ENCODE measurements around the gene IQCN. TPM values are rescaled to one million over a fixed set of nuclear protein-coding genes. Genes with fewer than 3 reads are reported as not detected.

IQCN gene
- total RNA-seq, 2 experiments from 2014 or later: 0.38 to 1.1 TPM

DNA sequence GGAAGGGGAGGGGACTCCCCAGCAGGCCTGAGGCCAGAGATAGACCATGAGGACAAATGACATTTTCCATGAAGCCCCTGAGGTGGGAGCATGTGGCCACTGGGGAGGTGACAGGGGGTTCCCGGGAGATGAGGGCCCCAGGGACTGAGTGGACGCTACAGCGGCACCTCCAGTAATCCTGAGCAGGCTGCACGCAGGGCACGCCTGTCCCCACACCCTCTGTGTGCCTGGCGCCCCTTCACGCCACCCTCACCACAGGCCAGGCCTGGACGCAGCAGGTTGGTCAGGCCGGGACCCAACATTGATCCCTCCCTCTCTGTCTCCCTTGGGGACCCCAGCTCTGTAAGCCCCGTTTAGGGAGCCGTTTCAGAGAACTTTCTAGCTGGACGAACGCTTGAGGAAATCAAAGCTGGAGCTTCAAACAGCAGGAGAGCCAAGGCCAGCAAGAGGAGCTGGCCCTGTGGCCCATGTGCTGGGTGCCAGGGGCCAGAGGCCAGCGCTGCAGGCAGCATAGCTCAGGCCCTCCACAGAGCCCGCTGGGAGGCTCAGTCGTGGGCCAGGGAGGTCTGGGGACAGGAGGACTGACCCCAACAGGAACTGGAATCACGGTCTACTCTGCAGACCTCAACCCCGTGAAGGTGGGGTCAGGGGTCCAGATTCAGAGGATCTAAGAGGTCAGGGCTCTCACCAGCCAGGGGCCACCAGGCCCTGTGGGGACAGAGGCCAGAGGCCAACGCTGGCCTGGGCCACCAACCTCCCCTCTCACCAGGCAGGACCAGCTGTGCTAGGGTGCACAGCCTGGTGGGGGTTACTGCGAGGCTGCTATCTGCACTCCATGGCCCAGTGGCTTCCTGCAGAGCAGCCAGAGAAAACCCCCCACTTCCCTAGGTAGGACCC, 34.0 kb upstream of the IQCN start:
- BruUV-seq (replicated peaks): no TSS peak
- no peaks in the 10 kb centered on the region for H3K9me2 ChIP-seq (ENCODE audit: insufficient read depth, low read length)
- no peaks in the 10 kb centered on the region for H3K9me3 ChIP-seq (ENCODE audit: low read length)
- CTCF ChIA-PET (ENCODE audit: unreplicated experiment): no interaction called here
- H3K4me3 ChIP-seq (ENCODE audit: low read depth, low read length, poor library complexity, severe bottlenecking): no peak overlapping the region
- no peaks in the 10 kb centered on the region for H3K79me2 ChIP-seq (ENCODE audit: insufficient read depth, low read depth, low read length)
- POLR2A ChIA-PET: interaction anchor here (0.6 kb wide), 1 partner anchor 53 kb away, joined by 3 read pairs; no protein-coding TSS in a partner anchor
- peaks cover 47% of the 10 kb centered on the region for H3K4me1 ChIP-seq (ENCODE audit: insufficient read depth, low read length, poor library complexity, severe bottlenecking)
- H2AFZ ChIP-seq (ENCODE audit: low read length): no peak overlapping the region
- DNase-seq (ENCODE audit: low spot score): no peak
- H3K36me3 ChIP-seq (ENCODE audit: insufficient read depth, low read length): peaks cover 73% of the 10 kb centered on the region
- peak overlapping the region; percentile 85; the same call in 1 of the 2 replicates for H3K4me2 ChIP-seq (ENCODE audit: low read length)
- H4K20me1 ChIP-seq (ENCODE audit: insufficient read depth, low read length): no peaks in the 10 kb centered on the region
- no peak for TF ChIP-seq EZH2phosphoT487 (IDR thresholded peaks at IDR 0.05; ENCODE audit: borderline replicate concordance, low read depth, low read length)
- TF ChIP-seq, protein P1, sequence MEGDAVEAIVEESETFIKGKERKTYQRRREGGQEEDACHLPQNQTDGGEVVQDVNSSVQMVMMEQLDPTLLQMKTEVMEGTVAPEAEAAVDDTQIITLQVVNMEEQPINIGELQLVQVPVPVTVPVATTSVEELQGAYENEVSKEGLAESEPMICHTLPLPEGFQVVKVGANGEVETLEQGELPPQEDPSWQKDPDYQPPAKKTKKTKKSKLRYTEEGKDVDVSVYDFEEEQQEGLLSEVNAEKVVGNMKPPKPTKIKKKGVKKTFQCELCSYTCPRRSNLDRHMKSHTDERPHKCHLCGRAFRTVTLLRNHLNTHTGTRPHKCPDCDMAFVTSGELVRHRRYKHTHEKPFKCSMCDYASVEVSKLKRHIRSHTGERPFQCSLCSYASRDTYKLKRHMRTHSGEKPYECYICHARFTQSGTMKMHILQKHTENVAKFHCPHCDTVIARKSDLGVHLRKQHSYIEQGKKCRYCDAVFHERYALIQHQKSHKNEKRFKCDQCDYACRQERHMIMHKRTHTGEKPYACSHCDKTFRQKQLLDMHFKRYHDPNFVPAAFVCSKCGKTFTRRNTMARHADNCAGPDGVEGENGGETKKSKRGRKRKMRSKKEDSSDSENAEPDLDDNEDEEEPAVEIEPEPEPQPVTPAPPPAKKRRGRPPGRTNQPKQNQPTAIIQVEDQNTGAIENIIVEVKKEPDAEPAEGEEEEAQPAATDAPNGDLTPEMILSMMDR (conservative IDR thresholded peaks at IDR 0.05; ENCODE audit: low read length): no peak
- peak overlapping the region; percentile 94 for H3K27ac ChIP-seq (ENCODE audit: low read depth, low read length, poor library complexity, severe bottlenecking)
- intact Hi-C loops (cut with micrococcal nuclease; ENCODE audit: unreplicated experiment): no loop called here

DNA sequence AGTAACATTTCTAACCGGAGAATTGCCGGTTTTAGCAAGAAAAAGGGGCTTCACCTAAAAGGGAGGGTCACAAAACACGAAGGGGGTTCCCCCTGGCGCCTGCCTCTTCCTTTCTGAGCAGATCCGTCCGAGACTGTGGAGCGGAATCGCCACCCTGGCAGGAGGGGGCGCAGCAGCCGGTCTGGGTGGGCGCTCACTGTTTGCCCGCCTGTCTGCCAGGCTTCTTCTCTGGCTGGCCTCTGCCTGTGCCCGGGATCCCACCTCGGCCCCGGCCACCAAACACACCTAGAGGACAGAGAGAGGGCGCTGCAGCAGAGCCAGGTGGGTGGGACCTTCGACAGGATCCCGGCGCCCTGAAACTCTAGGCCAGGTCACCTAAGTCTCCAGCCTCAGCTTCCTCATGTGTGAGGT, 33.0 kb upstream of the IQCN start:
- H3K4me1 ChIP-seq (ENCODE audit: insufficient read depth, low read length, poor library complexity, severe bottlenecking): peaks cover 54% of the 10 kb centered on the region
- intact Hi-C loops (cut with micrococcal nuclease; ENCODE audit: unreplicated experiment): no loop called here
- H3K27ac ChIP-seq (ENCODE audit: low read depth, low read length, poor library complexity, severe bottlenecking): peak overlapping the region; percentile 94
- no peak for TF ChIP-seq EZH2phosphoT487 (IDR thresholded peaks at IDR 0.05; ENCODE audit: borderline replicate concordance, low read depth, low read length)
- TF ChIP-seq, protein P1 (conservative IDR thresholded peaks at IDR 0.05; ENCODE audit: low read length): peak; percentile 75
- ChIA-PET CTCF (ENCODE audit: unreplicated experiment) (interaction anchor here (0.5 kb wide), 1 partner anchor 14 kb away, joined by 6 read pairs; no protein-coding TSS in a partner anchor), POLR2A (interaction anchor here (0.6 to 1.0 kb wide), 2 partner anchors 14 to 210 kb away, joined by 3 to 5 read pairs; partner anchors contain the start of gene MAST3)
- DNase-seq (ENCODE audit: low spot score): peak; percentile 25
- peak overlapping the region; percentile 85 for H3K4me2 ChIP-seq (ENCODE audit: low read length)
- no peaks in the 10 kb centered on the region for H3K9me3 ChIP-seq (ENCODE audit: low read length)
- no peaks in the 10 kb centered on the region for H3K9me2 ChIP-seq (ENCODE audit: insufficient read depth, low read length)
- H3K79me2 ChIP-seq (ENCODE audit: insufficient read depth, low read depth, low read length): no peaks in the 10 kb centered on the region
- peaks cover 63% of the 10 kb centered on the region for H3K36me3 ChIP-seq (ENCODE audit: insufficient read depth, low read length)
- BruUV-seq (replicated peaks): no TSS peak
- peak overlapping the region; percentile 35 for H3K4me3 ChIP-seq (ENCODE audit: low read depth, low read length, poor library complexity, severe bottlenecking)
- H4K20me1 ChIP-seq (ENCODE audit: insufficient read depth, low read length): no peaks in the 10 kb centered on the region
- H2AFZ ChIP-seq (ENCODE audit: low read length): no peak overlapping the region
